IPS-20b (cell line): ENCODE data around the gene OPCML.

Experiments
- H3K27ac ChIP-seq: one replicate; pipeline ENCODE4 v1.5.1; 2013; ENCODE audit warnings: low read length
- H3K27me3 ChIP-seq: 2 replicates; pipeline ENCODE4 v1.6.1; 2013; ENCODE audit warnings: mild to moderate bottlenecking, low read length, inconsistent platforms; ENCODE audit not compliant: insufficient read depth
- H3K36me3 ChIP-seq: 2 replicates; pipeline ENCODE4 v1.6.1; 2013; ENCODE audit warnings: low read depth, mild to moderate bottlenecking, inconsistent platforms, low read length, moderate library complexity; ENCODE audit not compliant: insufficient read depth
- H3K4me1 ChIP-seq: 2 replicates; pipeline ENCODE4 v1.6.1; 2013; ENCODE audit warnings: mild to moderate bottlenecking, control low read depth, inconsistent platforms, low read length, moderate library complexity; ENCODE audit not compliant: insufficient read depth
- H3K4me3 ChIP-seq: 2 replicates; pipeline ENCODE4 v1.5.1; 2013; ENCODE audit warnings: mild to moderate bottlenecking, low read length, inconsistent platforms
- H3K9ac ChIP-seq: 2 replicates; pipeline ENCODE4 v1.6.1; 2013; ENCODE audit warnings: low read depth, mild to moderate bottlenecking, inconsistent platforms, low read length, moderate library complexity
- H3K9me3 ChIP-seq: 2 replicates; pipeline ENCODE4 v1.6.1; 2013; ENCODE audit warnings: mild to moderate bottlenecking, low read depth, low read length, inconsistent platforms; ENCODE audit not compliant: insufficient read depth

Gene OPCML

GRCh38 chr11:133533205-133533604, 904 bp upstream of the OPCML start:
- Histone ChIP-seq H3K27me3 (peaks cover 56% of the 10 kb centered on the region), H3K36me3 (no peaks in the 10 kb centered on the region), H3K9ac (no peak overlapping the region), H3K4me1 (peaks cover 33% of the 10 kb centered on the region), H3K9me3 (no peaks in the 10 kb centered on the region), H3K27ac (no peak overlapping the region), H3K4me3 (peak overlapping the region; percentile 82; the same call in 1 of the 2 replicates)

DNA sequence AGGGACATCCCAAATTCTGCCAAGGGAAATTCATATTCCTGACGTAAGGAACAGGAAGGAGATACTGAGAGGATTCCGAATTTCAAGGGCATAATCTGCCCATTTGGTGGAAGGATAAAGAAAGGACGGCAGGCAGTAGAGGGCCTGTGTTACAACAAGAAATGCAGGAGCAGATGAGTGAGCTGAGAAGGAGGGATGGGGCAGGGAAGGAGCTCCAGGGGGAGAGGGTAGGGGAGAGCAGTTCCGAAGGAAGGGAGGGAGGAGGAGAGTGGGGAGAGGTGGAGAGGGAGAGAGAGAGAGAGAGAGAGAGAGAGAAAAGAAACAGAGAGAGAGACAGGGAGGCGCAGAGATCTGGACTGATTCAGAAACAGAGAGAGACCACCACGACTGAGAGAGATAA, 843 bp downstream of the OPCML start:
- Histone ChIP-seq H3K9me3 (no peaks in the 10 kb centered on the region), H3K36me3 (no peaks in the 10 kb centered on the region), H3K4me1 (peaks cover 33% of the 10 kb centered on the region), H3K27ac (no peak overlapping the region), H3K27me3 (peaks cover 56% of the 10 kb centered on the region), H3K4me3 (peak overlapping the region; percentile 82), H3K9ac (peak overlapping the region; percentile 74; the same call in 1 of the 2 replicates)

DNA sequence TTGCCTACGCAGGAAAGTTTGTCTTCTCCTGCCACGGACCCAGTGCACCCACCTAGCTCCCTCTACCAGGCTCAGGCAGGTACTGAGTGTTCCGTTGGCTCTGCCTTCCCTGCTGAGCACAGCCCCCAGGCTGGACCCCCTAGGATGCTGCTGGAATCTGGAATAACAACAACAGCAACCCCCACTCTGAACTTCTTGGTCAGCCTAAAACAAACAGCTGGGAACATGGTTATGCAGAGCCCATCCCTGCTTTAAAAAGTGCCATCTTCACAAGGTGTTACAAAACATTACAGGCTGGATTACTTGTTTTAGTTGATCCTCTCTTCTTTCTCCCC, 1.8 kb downstream of the OPCML start:
- Histone ChIP-seq H3K36me3 (no peaks in the 10 kb centered on the region), H3K4me3 (peak overlapping the region; percentile 82), H3K27me3 (peaks cover 56% of the 10 kb centered on the region), H3K9ac (peak overlapping the region; percentile 74; the same call in 1 of the 2 replicates), H3K27ac (no peak overlapping the region), H3K9me3 (no peaks in the 10 kb centered on the region), H3K4me1 (peaks cover 33% of the 10 kb centered on the region)

DNA sequence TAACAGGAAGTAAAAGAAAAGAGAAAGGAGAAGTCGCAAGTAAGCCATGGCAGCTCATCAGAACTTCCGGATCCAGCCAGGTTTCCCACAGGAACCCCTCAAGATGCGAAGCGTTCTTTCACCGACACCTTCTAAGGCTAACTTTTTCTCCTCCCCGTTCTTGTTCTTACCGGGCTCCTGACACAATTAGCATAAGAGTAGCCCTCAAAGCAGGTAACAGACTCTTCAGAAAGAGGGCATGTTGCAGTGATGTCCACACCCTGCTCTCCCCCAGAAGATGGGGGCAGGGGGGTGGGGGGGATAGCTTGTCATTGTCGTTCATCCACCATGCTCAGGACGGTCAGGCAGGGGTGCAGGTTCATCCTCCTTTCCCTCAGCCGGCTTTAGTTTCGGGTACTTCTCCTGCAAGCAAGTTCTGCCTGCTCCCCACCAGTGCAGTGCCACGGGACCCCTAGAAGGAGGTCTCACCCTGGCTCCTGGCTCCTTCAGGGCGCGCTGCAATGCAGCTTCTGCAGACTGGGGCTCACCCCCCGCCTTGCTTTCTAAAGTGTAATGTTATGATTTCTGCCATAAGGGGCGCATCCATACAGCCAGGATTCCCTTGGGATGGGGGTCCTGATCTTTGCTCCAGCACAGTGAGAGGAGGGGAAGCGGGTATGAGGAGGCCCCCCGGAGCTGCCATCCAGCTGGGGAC, 2.3 kb downstream of the OPCML start:
- Histone ChIP-seq H3K9ac (peak overlapping the region; percentile 74; the same call in 1 of the 2 replicates), H3K4me1 (peaks cover 33% of the 10 kb centered on the region), H3K36me3 (no peaks in the 10 kb centered on the region), H3K27ac (no peak overlapping the region), H3K27me3 (peaks cover 56% of the 10 kb centered on the region), H3K9me3 (no peaks in the 10 kb centered on the region), H3K4me3 (peak overlapping the region; percentile 82)

GRCh38 chr11:133526790-133527189, 5.5 kb downstream of the OPCML start:
- Histone ChIP-seq H3K4me1 (peaks cover 20% of the 10 kb centered on the region), H3K9me3 (no peaks in the 10 kb centered on the region), H3K4me3 (no peak overlapping the region), H3K9ac (no peak overlapping the region), H3K27ac (no peak overlapping the region), H3K36me3 (no peaks in the 10 kb centered on the region), H3K27me3 (peaks cover 31% of the 10 kb centered on the region)

DNA sequence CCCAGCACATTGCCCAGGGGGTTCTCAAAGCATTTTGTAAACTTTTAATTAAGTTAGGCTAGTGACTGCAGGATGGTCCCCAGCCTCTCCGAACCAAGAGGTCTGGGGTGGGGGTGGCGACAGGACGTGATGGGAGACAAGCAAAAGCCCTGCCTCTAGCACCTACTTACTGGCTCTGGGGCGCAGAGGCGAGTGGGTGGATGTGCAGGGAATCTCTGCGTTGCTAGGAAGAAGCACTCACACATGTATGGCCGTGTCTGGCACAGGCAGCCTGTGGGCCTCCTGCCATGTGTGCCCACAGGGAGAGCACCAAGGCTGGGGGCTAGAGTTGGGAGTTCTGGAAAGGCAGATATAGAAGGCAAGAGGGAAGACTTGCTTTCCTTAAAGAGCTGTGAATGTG, 6.3 kb downstream of the OPCML start:
- no peak overlapping the region for H3K9ac ChIP-seq
- no peak overlapping the region for H3K27ac ChIP-seq
- peaks cover 16% of the 10 kb centered on the region; the same call in 1 of the 2 replicates for H3K4me1 ChIP-seq
- no peaks in the 10 kb centered on the region for H3K9me3 ChIP-seq
- H3K27me3 ChIP-seq, result peaks cover 23% of the 10 kb centered on the region
- no peaks in the 10 kb centered on the region for H3K36me3 ChIP-seq
- H3K4me3 ChIP-seq, result no peak overlapping the region

- H3K9ac ChIP-seq, result no peak overlapping the region
- no peak overlapping the region for H3K4me3 ChIP-seq
- no peaks in the 10 kb centered on the region for H3K9me3 ChIP-seq
These were observed 7.8 kb downstream of the OPCML start for GRCh38 chr11:133524488-133524887.

DNA sequence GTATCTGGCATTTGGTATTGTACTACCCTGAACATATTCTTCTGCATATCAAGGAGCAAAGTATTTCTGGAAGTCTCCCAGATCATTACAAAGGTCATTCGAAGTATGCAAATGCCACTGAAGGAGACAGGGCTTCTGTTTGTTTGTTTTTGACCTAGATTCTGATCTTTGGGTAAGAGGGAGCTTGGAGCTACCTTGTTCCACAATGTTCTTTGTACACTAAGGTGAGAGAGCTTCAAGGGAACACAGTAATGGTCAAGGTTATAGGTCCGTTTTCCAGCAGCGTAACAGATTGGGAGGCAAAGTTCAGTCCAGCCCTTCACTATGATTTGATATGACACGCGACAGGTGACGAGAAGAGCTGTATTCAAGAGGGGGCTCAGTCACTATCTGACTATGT, 10.0 kb downstream of the OPCML start:
- Histone ChIP-seq H3K27ac (no peak overlapping the region), H3K36me3 (no peaks in the 10 kb centered on the region), H3K4me1 (no peaks in the 10 kb centered on the region), H3K9ac (no peak overlapping the region), H3K9me3 (no peaks in the 10 kb centered on the region), H3K27me3 (no peaks in the 10 kb centered on the region), H3K4me3 (no peak overlapping the region)

More at GRCh38 chr11:133524488-133524887, 7.8 kb downstream of the OPCML start:
- Histone ChIP-seq H3K27ac (no peak overlapping the region), H3K36me3 (no peaks in the 10 kb centered on the region), H3K4me1 (peaks cover 5% of the 10 kb centered on the region; the same call in 1 of the 2 replicates), H3K27me3 (peaks cover 13% of the 10 kb centered on the region)

- Histone ChIP-seq H3K27ac (no peak overlapping the region), H3K9me3 (no peaks in the 10 kb centered on the region), H3K36me3 (no peaks in the 10 kb centered on the region), H3K4me1 (no peaks in the 10 kb centered on the region), H3K4me3 (no peak overlapping the region), H3K9ac (no peak overlapping the region), H3K27me3 (no peaks in the 10 kb centered on the region)
These were observed 10.8 kb downstream of the OPCML start for GRCh38 chr11:133521502-133521901.

DNA sequence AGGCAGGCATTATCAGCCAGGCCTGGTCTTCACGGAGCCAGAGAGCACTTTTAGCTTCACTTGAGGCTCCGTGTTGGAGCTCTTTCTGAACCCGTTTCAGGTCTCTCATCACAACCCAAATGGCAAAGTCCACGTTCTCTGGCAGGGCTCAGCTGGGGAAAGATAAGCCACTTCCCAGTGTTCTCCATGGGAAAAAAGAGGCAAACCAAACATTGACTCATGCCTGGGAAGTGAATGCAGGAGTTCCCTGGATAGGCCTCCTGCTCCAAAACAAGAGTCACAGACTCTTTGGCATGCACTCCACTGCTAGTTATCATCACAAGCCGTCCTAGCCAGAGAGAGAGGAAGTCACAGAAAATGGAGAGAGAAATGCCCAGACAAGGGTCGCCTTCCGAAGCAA, 11.6 kb downstream of the OPCML start:
- Histone ChIP-seq H3K9me3 (no peaks in the 10 kb centered on the region), H3K27me3 (no peaks in the 10 kb centered on the region), H3K27ac (no peak overlapping the region), H3K4me1 (no peaks in the 10 kb centered on the region), H3K36me3 (no peaks in the 10 kb centered on the region), H3K9ac (no peak overlapping the region), H3K4me3 (no peak overlapping the region)

- Histone ChIP-seq H3K27ac (no peak overlapping the region), H3K36me3 (no peaks in the 10 kb centered on the region), H3K4me3 (no peak overlapping the region), H3K4me1 (peaks cover 7% of the 10 kb centered on the region; the same call in 1 of the 2 replicates), H3K9ac (no peak overlapping the region), H3K27me3 (no peaks in the 10 kb centered on the region), H3K9me3 (no peaks in the 10 kb centered on the region)
These were observed 12.7 kb downstream of the OPCML start for GRCh38 chr11:133519560-133519959.

- no peaks in the 10 kb centered on the region for H3K27me3 ChIP-seq
- H3K9me3 ChIP-seq, result no peaks in the 10 kb centered on the region
- no peak overlapping the region for H3K4me3 ChIP-seq
- H3K36me3 ChIP-seq, result no peaks in the 10 kb centered on the region
- H3K9ac ChIP-seq, result no peak overlapping the region
- H3K4me1 ChIP-seq, result peaks cover 10% of the 10 kb centered on the region; the same call in 1 of the 2 replicates
- H3K27ac ChIP-seq, result no peak overlapping the region
These were observed 13.5 kb downstream of the OPCML start for GRCh38 chr11:133518702-133519264.
